Activated T-helper 1 cell treated with Interleukin-2 at 50 U/mL for 16 hours (primary cell): ENCODE measurements around the gene ZBTB7B.
A peak's percentile ranks its signal among the peaks of the same experiment; 100 is the strongest.

ENCODE experiments used
- DNase-seq: peaks from one replicate; pipeline ENCODE4 v3.0.0-alpha.2; 2020; ENCODE audit warnings: low read depth

Gene ZBTB7B

DNA sequence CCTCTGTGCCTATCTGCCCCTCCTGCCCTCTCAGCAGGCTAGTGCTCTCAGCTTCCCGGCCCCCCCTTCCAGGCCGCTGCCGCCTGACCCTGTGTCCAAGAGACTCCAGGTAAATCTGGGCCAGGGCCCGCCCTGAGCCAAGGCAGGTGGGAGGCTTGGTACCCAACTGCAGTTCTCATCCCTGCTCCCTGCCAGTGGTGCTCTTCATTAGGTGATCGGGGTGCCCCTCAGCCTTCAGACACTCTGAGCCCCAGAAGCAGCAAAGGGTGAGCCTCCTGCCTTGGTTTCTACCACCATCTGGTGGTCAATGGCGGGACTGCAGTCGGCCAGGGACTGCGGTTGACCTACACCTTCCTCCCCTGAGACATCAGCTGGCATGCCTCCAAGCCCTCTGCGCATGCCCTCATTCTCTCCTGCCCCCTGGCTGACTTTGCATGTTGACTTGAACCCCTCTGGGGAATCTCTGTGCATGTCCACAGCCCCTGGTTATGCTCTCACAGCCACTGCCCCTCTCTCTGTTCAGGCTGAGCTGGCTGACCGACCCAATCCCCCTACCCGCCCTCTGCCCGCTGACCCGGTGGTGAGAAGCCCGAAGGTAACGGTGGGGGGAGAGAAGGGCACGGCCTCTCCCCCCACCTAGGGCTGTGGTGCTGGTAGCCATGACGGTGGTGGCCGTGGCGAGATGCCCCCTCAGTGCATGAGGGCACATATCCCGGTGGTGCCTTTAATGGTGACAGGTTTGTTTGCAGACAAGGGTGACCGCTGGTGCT, 59.0 kb downstream of the ZBTB7B start:
- DNase-seq = peak; percentile 88

DNA sequence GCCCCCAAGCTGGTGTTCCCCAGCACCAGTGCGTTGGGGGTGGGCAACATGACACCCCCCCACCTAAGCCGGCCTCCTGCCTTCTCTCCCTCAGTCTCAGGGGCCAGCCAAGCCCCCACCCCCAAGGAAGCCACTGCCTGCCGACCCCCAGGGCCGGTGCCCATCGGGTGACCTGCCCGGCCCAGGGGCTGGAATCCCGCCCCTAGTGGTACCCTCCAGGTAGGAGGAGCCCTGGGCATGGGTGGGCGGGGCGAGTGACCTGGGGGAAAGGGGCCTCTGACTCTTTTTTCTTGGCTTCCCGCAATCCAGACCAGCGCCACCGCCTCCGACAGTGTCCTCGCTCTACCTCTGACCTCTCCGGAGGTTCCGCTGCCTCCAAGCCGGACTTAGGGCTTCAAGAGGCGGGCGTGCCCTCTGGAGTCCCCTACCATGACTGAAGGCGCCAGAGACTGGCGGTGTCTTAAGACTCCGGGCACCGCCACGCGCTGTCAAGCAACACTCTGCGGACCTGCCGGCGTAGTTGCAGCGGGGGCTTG, 59.6 kb downstream of the ZBTB7B start:
- no peak for DNase-seq

DNA sequence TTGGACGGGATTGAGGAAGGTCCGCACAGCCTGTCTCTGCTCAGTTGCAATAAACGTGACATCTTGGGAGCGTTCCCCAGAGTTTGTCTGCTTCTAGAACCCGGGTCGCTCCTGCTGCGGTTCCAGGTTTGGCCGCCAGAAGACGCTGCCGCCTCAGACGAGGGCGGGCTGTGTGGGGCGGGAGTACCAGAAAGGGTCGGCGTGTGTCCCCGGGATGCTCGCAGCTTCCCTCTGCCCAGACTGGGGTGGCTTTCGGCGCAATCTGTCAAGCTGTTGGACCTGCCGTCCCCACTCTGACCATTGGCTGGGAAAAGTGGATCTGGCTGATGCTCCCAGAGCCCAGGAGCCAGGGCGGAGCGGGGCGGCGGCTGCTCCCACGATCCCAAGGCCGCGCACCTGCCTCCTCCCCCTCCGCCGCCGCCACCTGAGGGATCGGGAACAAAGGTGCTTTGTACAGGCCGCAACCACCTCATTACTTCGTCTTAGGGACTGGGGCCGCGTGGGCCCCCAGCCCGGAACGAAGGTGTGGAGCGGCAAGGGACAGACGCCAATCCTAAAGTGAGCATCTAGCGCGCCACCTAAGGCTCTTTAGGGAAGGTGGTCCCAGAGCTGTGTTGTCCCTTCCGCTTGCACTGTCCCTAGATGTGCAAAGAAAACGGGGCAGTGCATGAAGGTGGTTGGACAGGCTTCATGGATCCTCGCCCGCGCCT, 60.3 kb downstream of the ZBTB7B start:
- peak; percentile 55 for DNase-seq

DNA sequence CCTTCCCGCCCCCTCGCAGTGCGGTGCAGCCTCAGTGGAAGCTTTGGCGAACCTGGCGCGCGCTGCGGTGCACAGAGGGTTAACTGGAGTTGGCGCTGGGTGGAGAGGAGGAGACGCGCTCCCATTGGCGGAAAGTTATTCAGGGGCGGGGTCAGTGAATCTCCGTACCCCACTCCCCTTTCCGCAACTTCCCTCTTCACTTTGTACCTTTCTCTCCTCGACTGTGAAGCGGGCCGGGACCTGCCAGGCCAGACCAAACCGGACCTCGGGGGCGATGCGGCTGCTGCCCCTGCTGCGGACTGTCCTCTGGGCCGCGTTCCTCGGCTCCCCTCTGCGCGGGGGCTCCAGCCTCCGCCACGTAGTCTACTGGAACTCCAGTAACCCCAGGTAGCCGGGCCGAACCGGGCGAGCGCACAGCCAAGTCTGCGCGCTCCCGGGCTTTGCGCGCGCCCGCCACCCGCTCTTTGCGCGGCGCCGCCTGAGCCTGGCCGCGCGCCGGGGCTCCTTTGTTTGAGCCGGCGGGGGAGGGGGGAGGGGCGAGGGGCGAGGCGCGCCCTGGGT, 61.0 kb downstream of the ZBTB7B start, which contains the start of gene EFNA4:
Gene EFNA4 (plus strand): TSS at position 191 of the 561 bp plus-strand sequence. CDS start 84 bp downstream, at position 275.
- DNase-seq = peak; percentile 70

DNA sequence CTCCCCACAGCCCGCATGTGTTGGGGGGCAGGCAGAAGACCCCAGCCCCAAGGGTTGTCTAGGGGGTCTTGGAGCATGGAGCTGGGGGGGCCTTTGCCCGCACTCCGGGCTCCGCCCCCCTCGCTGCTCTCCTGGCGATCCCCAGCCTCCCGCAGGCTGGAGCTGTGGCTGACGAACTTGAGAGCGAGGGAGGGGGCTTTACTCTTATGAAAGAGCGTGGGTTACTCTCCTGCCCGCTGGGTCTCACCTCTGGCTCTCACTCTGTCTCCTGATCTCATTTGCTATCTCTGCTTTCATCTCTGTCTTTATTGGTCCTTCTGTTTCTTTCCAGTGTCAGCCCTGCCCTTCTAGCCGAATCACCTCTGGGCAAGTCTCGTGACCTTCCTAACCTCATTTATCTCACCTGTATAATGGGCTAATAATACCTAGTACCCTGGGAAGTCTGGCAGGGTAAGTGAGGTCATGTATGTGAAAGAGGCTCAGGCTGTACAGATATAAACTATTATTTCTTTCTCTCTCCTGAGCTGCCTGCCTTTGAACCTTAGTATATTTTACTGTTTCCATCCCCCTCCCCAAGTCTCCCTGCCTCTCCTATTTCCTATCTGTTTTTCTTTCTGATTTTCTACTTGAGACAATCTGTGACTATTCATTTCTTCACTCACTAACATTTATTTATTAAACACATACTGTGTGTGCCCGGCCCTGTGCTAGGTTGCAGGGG, 61.7 kb downstream of the ZBTB7B start:
- no peak for DNase-seq

DNA sequence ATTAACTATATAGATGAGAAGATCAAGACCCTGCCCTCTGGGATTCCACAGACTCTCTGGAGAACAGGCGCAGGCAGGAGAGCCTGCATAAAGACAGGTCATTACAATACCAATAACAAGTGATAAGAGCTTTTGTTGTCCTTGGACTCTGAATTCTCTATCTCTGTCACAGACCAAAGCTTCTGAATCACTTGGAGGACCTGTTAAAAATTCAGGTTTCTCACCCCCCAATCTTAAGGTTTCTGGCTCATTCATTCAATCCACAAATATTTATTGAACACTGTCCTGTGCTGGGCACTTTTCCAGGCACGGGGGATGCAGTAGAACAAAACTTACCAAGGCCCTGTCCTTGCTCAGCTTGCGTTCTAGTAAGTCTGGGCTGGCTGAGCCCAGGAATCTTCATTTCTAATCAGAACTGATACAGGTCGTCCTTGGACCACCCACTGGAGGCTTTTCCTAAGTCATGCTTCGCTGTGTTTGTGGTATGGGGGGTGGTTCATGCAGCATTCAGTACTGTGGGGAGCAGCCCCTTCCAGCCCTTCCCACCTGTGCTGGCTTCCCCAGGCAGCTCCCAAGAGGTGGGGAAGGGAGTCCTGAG, 62.3 kb downstream of the ZBTB7B start:
- DNase-seq = no peak

DNA sequence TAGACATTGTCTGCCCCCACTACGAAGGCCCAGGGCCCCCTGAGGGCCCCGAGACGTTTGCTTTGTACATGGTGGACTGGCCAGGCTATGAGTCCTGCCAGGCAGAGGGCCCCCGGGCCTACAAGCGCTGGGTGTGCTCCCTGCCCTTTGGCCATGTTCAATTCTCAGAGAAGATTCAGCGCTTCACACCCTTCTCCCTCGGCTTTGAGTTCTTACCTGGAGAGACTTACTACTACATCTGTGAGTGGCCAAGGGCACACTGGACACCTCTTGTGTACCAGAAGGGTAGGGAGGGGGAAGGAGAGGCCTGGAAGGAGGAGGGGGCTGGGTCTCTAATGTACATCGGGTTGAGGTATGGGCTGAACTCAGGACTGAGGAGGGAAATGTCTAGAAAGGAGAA, 64.2 kb downstream of the ZBTB7B start:
- no peak for DNase-seq
